Measurements from ENCODE around the gene ANXA1. TPM values are rescaled to one million over a fixed set of nuclear protein-coding genes. Genes with fewer than 3 reads are reported as not detected.

Gene ANXA1
- total RNA-seq, 1 donor from 2014 or later, result 0.27 TPM

- TF ChIP-seq, protein P1, sequence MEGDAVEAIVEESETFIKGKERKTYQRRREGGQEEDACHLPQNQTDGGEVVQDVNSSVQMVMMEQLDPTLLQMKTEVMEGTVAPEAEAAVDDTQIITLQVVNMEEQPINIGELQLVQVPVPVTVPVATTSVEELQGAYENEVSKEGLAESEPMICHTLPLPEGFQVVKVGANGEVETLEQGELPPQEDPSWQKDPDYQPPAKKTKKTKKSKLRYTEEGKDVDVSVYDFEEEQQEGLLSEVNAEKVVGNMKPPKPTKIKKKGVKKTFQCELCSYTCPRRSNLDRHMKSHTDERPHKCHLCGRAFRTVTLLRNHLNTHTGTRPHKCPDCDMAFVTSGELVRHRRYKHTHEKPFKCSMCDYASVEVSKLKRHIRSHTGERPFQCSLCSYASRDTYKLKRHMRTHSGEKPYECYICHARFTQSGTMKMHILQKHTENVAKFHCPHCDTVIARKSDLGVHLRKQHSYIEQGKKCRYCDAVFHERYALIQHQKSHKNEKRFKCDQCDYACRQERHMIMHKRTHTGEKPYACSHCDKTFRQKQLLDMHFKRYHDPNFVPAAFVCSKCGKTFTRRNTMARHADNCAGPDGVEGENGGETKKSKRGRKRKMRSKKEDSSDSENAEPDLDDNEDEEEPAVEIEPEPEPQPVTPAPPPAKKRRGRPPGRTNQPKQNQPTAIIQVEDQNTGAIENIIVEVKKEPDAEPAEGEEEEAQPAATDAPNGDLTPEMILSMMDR (IDR thresholded peaks at IDR 0.05), result no peak
- peaks cover 4% of the 10 kb centered on the region for H3K27me3 Mint-ChIP-seq
- H3K4me1 Mint-ChIP-seq, result no peaks in the 10 kb centered on the region
- H3K9me3 Mint-ChIP-seq, result no peaks in the 10 kb centered on the region
- POLR2A ChIA-PET, result no interaction called here
- H3K36me3 Mint-ChIP-seq (ENCODE audit: low read depth), result no peaks in the 10 kb centered on the region
- ATAC-seq (ENCODE audit: low read depth) (no peak), DNase-seq (no peak)
- H3K27ac Mint-ChIP-seq, result no peak overlapping the region
- H3K4me3 Mint-ChIP-seq, result no peak overlapping the region
- intact Hi-C loops (cut with micrococcal nuclease), result no loop called here
- CTCF ChIA-PET, result no interaction called here
These were observed 30.2 kb upstream of the ANXA1 start for GRCh38 chr9:73121375-73121935.

DNA sequence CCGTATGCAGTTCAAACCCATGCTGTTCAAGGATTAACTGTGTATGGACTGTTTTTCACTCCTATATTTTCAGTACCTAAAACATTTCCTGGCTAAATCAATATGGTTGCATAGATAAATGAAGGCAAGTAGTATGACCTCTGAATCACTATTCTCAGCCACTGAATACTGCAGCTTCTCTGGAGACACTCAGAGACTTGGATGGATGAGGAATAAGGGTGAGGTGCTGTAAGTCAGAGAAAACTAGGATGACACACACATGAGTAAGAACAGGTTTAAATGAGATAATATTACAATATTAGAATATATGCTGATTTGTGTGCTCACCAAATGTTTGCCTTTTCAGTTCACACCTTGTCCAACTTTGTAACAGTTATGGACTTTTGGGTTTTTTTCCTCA lies 26.0 kb upstream of the ANXA1 start:
- POLR2A ChIA-PET, result no interaction called here
- TF ChIP-seq, protein P1 (IDR thresholded peaks at IDR 0.05), result no peak
- Mint-ChIP-seq H3K36me3 (ENCODE audit: low read depth) (no peaks in the 10 kb centered on the region), H3K4me3 (no peak overlapping the region), H3K27me3 (peaks cover 4% of the 10 kb centered on the region), H3K27ac (no peak overlapping the region), H3K9me3 (no peaks in the 10 kb centered on the region), H3K4me1 (no peaks in the 10 kb centered on the region)
- CTCF ChIA-PET, result no interaction called here
- DNase-seq (no peak), ATAC-seq (ENCODE audit: low read depth) (no peak)
- intact Hi-C loops (cut with micrococcal nuclease), result no loop called here

GRCh38 chr9:73129941-73130685 lies 21.6 kb upstream of the ANXA1 start:
- intact Hi-C loops (cut with micrococcal nuclease), result no loop called here
- POLR2A ChIA-PET, result no interaction called here
- peaks cover 12% of the 10 kb centered on the region for H3K4me1 Mint-ChIP-seq
- H3K4me3 Mint-ChIP-seq, result no peak overlapping the region
- no peaks in the 10 kb centered on the region for H3K27me3 Mint-ChIP-seq
- no peaks in the 10 kb centered on the region for H3K36me3 Mint-ChIP-seq (ENCODE audit: low read depth)
- TF ChIP-seq, protein P1 (IDR thresholded peaks at IDR 0.05), result no peak
- DNase-seq (no peak), ATAC-seq (ENCODE audit: low read depth) (no peak)
- CTCF ChIA-PET, result no interaction called here
- H3K9me3 Mint-ChIP-seq, result no peaks in the 10 kb centered on the region
- H3K27ac Mint-ChIP-seq, result no peak overlapping the region

- intact Hi-C loops (cut with micrococcal nuclease), result no loop called here
- Mint-ChIP-seq H3K27ac (peak overlapping the region; percentile 73), H3K36me3 (ENCODE audit: low read depth) (no peaks in the 10 kb centered on the region), H3K27me3 (no peaks in the 10 kb centered on the region), H3K9me3 (no peaks in the 10 kb centered on the region), H3K4me1 (peaks cover 12% of the 10 kb centered on the region), H3K4me3 (peak overlapping the region; percentile 81)
- no peak for ATAC-seq (ENCODE audit: low read depth)
- TF ChIP-seq, protein P1 (IDR thresholded peaks at IDR 0.05), result no peak
- DNase-seq, result no peak
- CTCF ChIA-PET, result no interaction called here
- POLR2A ChIA-PET, result no interaction called here
These were observed 20.2 kb upstream of the ANXA1 start for GRCh38 chr9:73131461-73131860.

GRCh38 chr9:73132034-73132776 lies 19.5 kb upstream of the ANXA1 start:
- intact Hi-C loops (cut with micrococcal nuclease), result loop anchor here (1.0 to 2.0 kb wide), 2 partner anchors 17 to 1897 kb away; partner anchors contain the start of gene CARNMT1
- CTCF ChIA-PET, result no interaction called here

More at GRCh38 chr9:73132034-73132776, 19.5 kb upstream of the ANXA1 start:
- H3K4me1 Mint-ChIP-seq, result peaks cover 12% of the 10 kb centered on the region
- ATAC-seq (ENCODE audit: low read depth) (peak; percentile 91), DNase-seq (peak; percentile 17)
- H3K4me3 Mint-ChIP-seq, result peak overlapping the region; percentile 81
- TF ChIP-seq, protein P1 (IDR thresholded peaks at IDR 0.05), result no peak
- H3K36me3 Mint-ChIP-seq (ENCODE audit: low read depth), result no peaks in the 10 kb centered on the region
- H3K27me3 Mint-ChIP-seq, result no peaks in the 10 kb centered on the region
- peak overlapping the region; percentile 73 for H3K27ac Mint-ChIP-seq
- POLR2A ChIA-PET, result no interaction called here
- H3K9me3 Mint-ChIP-seq, result no peaks in the 10 kb centered on the region

Data from activated B cell treated with CpG ODN at 0.5 μM for 24 hours (primary cell).